ENCODE measurements around the gene PBRM1.
A peak's percentile ranks its signal among the peaks of the same experiment; 100 is the strongest.
"Not testable (repeated sequence)": the region's sequence is repeated elsewhere in the genome, so short reads cannot be mapped to it uniquely, and the experiment has no call there.

PBRM1 gene

GRCh38 chr3:52685709-52686691, at the start of gene PBRM1, which contains the start of gene GNL3:
PBRM1 (minus strand) TSS chr3:52685913.
GNL3 (plus strand) TSS chr3:52686032; CDS start chr3:52686093, 61 bp downstream.
- peak; percentile 85 for DNase-seq (ENCODE audit: low read depth)

GRCh38 chr3:52733256-52733891, 47.7 kb upstream of the PBRM1 start:
- DNase-seq (ENCODE audit: low read depth) = no peak

- no peak for DNase-seq (ENCODE audit: low read depth)
Observed at GRCh38 chr3:52731590-52731989, 45.9 kb upstream of the PBRM1 start.

GRCh38 chr3:52730681-52731080, 45.0 kb upstream of the PBRM1 start:
- DNase-seq (ENCODE audit: low read depth) = no peak

- not testable (repeated sequence) for DNase-seq (ENCODE audit: low read depth)
Observed at GRCh38 chr3:52728753-52729152, 43.0 kb upstream of the PBRM1 start.

GRCh38 chr3:52724511-52724910, 38.8 kb upstream of the PBRM1 start:
- DNase-seq (ENCODE audit: low read depth) = no peak

- DNase-seq (ENCODE audit: low read depth) = no peak
Observed at GRCh38 chr3:52723935-52724334, 38.2 kb upstream of the PBRM1 start.

GRCh38 chr3:52722491-52722890, 36.8 kb upstream of the PBRM1 start:
- DNase-seq (ENCODE audit: low read depth) = no peak

- DNase-seq (ENCODE audit: low read depth) = no peak
Observed at GRCh38 chr3:52721730-52722008, 36.0 kb upstream of the PBRM1 start.

- no peak for DNase-seq (ENCODE audit: low read depth)
Observed at GRCh38 chr3:52721002-52721729, 35.5 kb upstream of the PBRM1 start.

- DNase-seq (ENCODE audit: low read depth) = no peak
Observed at GRCh38 chr3:52719618-52720017, 33.9 kb upstream of the PBRM1 start.

GRCh38 chr3:52715714-52716305, 30.1 kb upstream of the PBRM1 start:
- no peak for DNase-seq (ENCODE audit: low read depth)

GRCh38 chr3:52714335-52715302, 28.9 kb upstream of the PBRM1 start:
- no peak for DNase-seq (ENCODE audit: low read depth)

- no peak for DNase-seq (ENCODE audit: low read depth)
Observed at GRCh38 chr3:52712291-52713212, 26.8 kb upstream of the PBRM1 start.

- DNase-seq (ENCODE audit: low read depth) = no peak
Observed at GRCh38 chr3:52710512-52710911, 24.8 kb upstream of the PBRM1 start.

- DNase-seq (ENCODE audit: low read depth) = no peak
Observed at GRCh38 chr3:52707585-52707984, 21.9 kb upstream of the PBRM1 start.

GRCh38 chr3:52705688-52706686, 20.3 kb upstream of the PBRM1 start, which contains the start of the genes GLT8D1 and SPCS1:
GLT8D1 (minus strand) TSS chr3:52705791; CDS start chr3:52700460, 5,331 bp downstream.
SPCS1 (plus strand) TSS chr3:52706106; CDS start chr3:52706247, 141 bp downstream.
- DNase-seq (ENCODE audit: low read depth) = peak; percentile 72

GRCh38 chr3:52705438-52705687, 19.6 kb upstream of the PBRM1 start:
- no peak for DNase-seq (ENCODE audit: low read depth)

Measured in activated gamma-delta T cell treated with anti-CD3 and anti-CD28 coated beads, Interleukin-2, amount 50 U/mL, for 16 hours (primary cell).